Right lobe of liver (tissue), 4 donors: ENCODE data around the gene ELOVL5.

Experiments used
- POLR2A ChIP-seq: fragments of 450-650 bp; IDR thresholded peaks from one replicate; pipeline ENCODE4 v1.6.1; 2017; ENCODE audit warnings: antibody characterized with exemption, mild to moderate bottlenecking
- TF ChIP-seq, protein P1 (sequence below), 4 donors: fragments of 200-600 bp in 3 of 4; fragments of 450-650 bp in 1 of 4; IDR thresholded peaks; one replicate each; pipeline versions ENCODE4 v1.5.1 to v1.8.0; 2016 to 2022; ENCODE audit warnings: antibody characterized with exemption in 4 of 4, mild to moderate bottlenecking in 2 of 4
- donor health status: DM: no; HTN: no; CAD: no.
- donor health status: DM: no; HTN: no; CAD: no.
- donor health status: DM: no; HTN: yes; CAD: no.

DNA sequence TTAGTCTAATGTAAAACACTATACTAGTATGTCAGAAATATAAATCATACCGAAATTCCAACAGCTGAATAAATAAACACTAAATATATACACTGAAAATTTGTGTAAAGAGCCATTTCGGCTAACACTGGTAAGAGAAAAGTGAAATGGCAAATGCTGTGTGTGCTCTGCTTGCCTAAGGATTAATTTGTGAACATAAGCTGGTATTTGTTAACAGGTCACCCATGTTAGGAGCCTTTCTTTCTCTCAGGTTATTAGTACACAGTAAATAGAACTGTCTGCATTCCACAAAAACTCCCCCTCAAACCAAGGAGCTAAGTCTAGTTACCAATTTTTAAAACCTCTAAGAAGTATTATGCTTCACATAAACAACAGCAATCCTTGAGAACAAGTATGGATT is 27.0 kb downstream of the ELOVL5 start:
- TF ChIP-seq POLR2A, result no peak
- TF ChIP-seq, protein P1, sequence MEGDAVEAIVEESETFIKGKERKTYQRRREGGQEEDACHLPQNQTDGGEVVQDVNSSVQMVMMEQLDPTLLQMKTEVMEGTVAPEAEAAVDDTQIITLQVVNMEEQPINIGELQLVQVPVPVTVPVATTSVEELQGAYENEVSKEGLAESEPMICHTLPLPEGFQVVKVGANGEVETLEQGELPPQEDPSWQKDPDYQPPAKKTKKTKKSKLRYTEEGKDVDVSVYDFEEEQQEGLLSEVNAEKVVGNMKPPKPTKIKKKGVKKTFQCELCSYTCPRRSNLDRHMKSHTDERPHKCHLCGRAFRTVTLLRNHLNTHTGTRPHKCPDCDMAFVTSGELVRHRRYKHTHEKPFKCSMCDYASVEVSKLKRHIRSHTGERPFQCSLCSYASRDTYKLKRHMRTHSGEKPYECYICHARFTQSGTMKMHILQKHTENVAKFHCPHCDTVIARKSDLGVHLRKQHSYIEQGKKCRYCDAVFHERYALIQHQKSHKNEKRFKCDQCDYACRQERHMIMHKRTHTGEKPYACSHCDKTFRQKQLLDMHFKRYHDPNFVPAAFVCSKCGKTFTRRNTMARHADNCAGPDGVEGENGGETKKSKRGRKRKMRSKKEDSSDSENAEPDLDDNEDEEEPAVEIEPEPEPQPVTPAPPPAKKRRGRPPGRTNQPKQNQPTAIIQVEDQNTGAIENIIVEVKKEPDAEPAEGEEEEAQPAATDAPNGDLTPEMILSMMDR (IDR thresholded peaks at IDR 0.05), result no peak
